HS-27A (cell line): ENCODE data around the gene CPED1.
"Not testable (repeated sequence)": the region's sequence is repeated elsewhere in the genome, so short reads cannot be mapped to it uniquely, and the experiment has no call there.

Experiments
- DNase-seq: peaks from one replicate; pipeline ENCODE4 v3.0.0-alpha.2; 2012; ENCODE audit warnings: low read depth, missing footprints

Gene CPED1

DNA sequence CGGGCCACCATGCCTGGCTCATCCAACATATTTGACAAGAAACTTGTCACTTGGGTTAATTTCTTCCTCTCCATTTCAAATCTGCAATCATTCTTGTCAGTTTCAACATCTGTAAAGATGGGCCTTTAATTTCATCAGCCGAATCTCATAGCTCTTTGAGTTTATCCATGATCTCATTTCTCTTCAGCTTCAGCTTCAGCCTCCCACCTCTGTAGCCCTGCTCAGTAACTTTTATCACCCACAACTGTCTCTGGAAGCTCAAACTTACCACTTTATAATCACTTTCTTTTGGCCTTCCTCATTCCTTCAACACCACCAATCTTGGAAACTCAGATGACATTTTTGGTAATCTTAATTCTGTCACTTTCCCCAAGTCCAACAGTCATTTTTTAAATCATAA is 83.2 kb downstream of the CPED1 start:
- no peak for DNase-seq

- DNase-seq = no peak
Measured at GRCh38 chr7:121072826-121073225, 84.3 kb downstream of the CPED1 start.

DNA sequence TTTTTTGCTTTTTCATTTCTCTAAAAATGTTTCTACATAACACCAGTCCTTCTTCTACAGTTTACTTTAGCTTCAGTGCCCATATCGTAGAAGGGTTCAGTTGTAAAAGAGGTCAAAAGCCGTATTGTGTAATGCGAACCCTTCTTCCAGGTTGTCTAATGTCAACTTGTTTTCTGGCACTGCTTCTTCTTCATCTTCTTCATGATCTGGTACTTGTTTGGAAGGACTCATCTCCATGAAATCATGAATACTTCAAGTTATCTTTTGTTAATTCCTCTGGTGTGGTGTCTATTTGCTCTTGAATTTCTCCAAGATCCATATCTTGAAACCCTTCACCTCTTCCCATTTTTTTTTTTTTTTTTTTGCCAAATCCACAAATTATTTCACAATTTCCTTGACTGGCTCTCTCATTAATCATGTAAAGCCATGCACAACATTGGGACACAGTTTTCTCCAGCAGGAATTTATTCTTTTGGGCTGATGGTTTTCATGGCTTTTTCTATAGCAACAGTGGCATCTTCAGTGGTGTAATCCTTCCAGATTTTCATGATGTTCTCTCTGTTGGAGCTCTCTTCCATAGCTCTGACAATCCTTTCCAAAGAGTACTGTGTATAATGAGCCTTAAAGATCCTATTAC is 85.1 kb downstream of the CPED1 start:
- no peak for DNase-seq

DNA sequence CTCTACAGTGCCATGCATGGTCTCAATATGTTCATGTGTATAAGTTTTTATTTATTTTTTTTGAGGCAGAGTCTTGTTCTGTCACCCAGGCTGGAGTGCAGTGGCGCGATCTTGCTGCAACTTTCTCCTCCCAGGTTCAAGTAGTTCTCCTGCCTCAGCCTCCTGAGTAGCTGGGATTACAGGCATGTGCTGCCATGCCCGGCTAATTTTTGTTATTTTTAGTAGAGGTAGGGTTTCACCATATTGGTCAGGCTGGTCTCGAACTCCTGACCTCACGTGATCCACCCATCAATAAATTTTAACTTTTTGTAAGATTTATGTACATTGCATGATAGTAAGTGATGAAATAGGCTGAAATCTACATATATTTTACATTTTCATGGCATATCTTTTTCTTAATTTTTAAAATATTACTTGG is 86.9 kb downstream of the CPED1 start:
- not testable (repeated sequence) for DNase-seq

GRCh38 chr7:121075952-121076349 is 87.4 kb downstream of the CPED1 start:
- DNase-seq = no peak

- DNase-seq = no peak
Measured at GRCh38 chr7:121076350-121077164, 88.0 kb downstream of the CPED1 start.

DNA sequence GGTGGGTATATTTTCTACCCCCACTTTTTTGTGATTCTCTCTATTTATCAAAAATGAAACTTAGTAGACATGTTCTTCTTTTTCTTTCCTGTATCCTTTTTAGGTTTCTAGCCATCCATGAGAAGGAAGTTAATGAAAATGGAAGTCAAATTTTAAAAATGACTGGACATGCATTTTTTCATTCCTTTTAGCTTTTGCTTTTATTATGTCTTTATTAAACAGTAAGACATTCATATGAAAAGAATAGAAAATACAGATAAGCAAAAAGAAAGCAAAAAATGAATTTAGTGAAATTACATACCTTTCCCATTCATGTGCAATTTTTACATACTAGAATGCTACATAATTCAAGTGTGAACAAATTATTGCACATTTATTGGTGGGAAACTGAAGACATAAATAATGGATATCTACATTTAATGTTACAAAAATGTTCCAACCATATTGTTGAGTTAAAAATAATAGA is 88.7 kb downstream of the CPED1 start:
- DNase-seq = no peak

GRCh38 chr7:121078701-121079227 is 90.3 kb downstream of the CPED1 start:
- DNase-seq = no peak

GRCh38 chr7:121079425-121080169 is 91.1 kb downstream of the CPED1 start:
- DNase-seq = no peak

GRCh38 chr7:121080257-121080912 is 91.9 kb downstream of the CPED1 start:
- DNase-seq = no peak

DNA sequence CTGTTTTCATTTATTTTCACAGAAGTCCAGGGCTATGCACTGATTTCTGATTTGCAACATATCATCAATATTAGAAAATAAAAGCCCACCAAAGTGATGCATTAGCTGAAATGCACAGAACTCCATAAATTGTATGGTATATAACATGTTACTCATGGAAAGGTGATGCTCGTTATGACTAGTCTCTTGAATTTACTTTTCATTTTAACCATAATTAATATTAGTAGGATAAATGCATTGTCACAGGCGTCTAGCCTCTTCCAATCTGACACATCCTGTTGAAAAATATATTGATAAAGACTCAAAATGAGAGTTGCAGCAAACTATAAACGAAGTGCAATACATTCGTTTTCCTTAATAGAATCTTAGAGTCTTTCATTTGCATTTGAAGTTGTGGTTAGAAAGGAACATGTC is 92.4 kb downstream of the CPED1 start:
- DNase-seq = no peak

DNA sequence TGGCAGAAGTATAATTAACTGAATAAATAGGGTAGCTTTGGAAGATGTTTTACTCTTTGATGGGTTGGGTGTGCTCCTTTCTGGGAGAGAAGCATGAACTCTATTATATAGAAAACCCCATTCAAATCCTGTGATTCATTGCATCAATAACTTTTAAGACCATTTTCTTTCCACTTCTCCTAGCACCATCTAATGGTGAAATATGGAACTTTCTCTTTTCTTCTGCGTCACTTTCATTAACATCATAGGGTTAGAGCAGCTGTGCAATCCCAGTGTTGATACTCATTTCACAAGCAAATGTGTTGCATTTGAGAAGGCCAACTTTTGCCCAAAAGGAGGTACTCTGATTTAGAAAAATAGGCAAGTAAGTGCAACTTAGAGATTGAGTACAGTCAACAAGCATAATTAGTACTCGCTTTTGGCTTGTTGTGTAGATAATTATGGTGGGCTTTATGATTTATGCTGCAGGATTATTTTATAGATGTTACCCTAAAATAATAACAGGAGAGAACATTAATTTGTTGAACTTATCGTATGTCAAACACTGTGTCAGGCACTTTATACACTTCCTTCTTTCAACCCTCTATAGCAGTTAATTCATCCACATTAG is 92.9 kb downstream of the CPED1 start:
- DNase-seq = peak; percentile 34

DNA sequence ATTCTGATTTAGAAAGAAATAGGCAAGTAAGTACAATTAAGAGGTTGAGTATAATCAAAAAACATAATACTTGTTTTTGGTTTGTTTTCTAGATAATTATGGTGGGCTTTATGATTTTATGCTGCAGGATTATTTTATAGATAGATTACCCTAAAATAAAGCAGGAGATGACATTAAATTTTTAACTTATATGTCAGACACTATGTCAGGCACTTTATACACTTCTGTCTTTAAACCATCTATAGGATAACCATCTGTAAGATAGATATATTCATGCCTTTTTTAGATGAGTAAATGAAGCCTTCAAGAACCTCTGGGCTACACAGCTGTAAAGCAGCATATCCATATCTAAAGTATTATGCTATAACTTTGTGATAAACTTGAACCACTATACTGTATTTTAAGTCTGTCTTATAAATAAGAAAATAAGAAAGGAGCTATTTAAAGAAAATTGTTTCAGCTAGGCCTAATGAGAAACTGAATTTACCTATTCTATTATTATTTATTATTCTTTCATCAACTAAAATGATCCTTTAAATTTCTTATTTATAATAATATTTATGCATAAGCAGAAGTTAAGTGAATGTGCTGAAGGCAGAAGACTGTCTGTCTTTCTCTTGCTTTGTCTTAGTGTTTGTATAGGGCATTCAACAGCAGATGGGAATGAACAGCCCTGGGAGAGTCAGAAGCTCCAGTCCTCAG is 94.0 kb downstream of the CPED1 start:
- no peak for DNase-seq

DNA sequence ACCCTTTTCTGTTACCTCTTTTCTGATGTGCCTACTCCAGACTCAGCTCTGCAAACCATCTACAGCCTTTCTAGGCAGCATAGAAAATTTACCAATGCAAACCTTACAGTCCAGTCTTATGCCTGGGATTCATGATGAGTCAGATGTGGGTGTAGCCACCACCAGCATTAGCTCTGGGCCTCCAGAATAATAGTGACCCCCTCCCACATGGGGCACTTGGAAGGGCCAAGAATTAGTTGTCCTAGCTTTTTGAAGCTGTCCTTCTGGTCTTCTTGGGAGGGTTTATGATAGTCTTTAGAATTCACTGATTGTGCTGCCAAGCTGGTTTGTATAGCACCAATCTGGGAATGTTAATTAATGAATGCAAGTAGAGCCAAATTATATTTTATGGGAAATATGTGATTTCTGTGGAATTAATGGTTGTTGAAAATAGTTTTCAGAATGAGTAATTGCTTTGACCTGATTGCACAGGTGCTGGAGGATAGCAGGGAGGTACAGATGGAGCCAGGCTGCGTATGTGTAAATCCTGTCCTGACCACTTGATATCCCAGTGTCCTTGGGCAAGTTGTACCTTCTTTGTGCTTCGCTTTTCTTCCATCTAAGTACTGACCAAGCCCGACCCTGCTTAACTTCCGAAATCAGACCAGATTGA is 94.8 kb downstream of the CPED1 start:
- DNase-seq = peak; percentile 41

DNA sequence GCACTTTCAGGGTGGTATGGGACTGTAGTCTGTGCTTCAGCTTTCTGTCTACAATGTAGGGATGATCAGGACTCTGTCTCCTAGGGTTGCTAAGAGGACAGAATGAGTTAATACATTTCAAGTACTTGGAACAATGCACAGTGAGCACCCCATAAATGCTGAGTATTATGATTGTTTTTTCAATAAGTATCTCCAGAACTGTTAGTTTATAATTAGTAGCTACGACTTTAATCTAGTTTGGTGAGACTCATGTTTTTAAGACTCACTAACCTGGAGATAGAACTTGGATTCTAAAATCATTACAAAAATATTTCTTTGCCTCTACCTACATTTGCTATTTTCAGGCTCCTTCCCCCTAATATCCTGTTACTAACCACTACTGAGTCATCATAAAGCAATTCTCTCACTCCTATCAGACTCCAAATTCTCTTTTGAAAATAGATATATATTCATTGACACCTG is 95.3 kb downstream of the CPED1 start:
- no peak for DNase-seq

- DNase-seq = no peak
Measured at GRCh38 chr7:121084256-121084655, 95.7 kb downstream of the CPED1 start.

- peak; percentile 83 for DNase-seq
Measured at GRCh38 chr7:121084748-121085336, 96.3 kb downstream of the CPED1 start.

- no peak for DNase-seq
Measured at GRCh38 chr7:121085922-121086321, 97.4 kb downstream of the CPED1 start.

- DNase-seq = no peak
Measured at GRCh38 chr7:121088870-121089269, 100.4 kb downstream of the CPED1 start.

DNA sequence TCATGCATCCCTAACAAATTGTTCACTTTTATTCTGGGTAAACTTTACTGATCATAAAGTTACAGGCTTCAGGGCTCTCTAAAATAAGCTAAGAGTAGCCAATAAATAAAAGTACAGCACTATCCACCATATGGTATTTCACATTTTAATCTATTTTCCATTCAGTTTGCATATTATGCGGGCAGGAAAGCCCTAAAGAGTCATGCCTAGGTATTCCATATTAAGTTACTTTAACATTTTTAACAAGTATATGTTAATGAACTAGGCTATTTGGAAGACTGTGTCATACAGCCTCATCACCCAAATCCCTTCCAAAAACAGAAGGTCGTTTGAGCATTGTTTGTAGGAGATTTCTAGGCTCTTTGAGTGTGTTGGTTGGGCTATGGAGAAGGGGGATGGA is 106.3 kb downstream of the CPED1 start:
- DNase-seq = no peak
